OCI-LY1 (cell line): ENCODE data around the gene RPS21.
"Not testable (repeated sequence)": the region's sequence is repeated elsewhere in the genome, so short reads cannot be mapped to it uniquely, and the experiment has no call there.

ENCODE experiments used
- H2AFZ ChIP-seq: fragments of 200-600 bp; sonication (generic), shearing (Covaris generic); 2 replicates; pipeline ENCODE4 v1.6.0; 2014; ENCODE audit warnings: antibody characterized with exemption, mild to moderate bottlenecking, low read length
- H3F3A ChIP-seq: fragments of 200-600 bp; sonication (generic), shearing (Covaris generic); 2 replicates; pipeline ENCODE4 v1.6.0; 2014; ENCODE audit warnings: mild to moderate bottlenecking, antibody characterized with exemption, low read length, moderate library complexity; ENCODE audit not compliant: insufficient read depth
- H3K27ac ChIP-seq: fragments of 200-600 bp; sonication (generic); 2 replicates; pipeline ENCODE4 v1.5.1; 2014; ENCODE audit warnings: low read length, mixed run types, mild to moderate bottlenecking, low read depth; ENCODE audit not compliant: poor library complexity, severe bottlenecking
- H3K27me3 ChIP-seq: fragments of 200-600 bp; sonication (generic); 2 replicates; pipeline ENCODE4 v1.6.0; 2014; ENCODE audit warnings: antibody characterized with exemption, mild to moderate bottlenecking, low read length, moderate library complexity; ENCODE audit not compliant: insufficient read depth
- H3K36me3 ChIP-seq: fragments of 200-600 bp; sonication (generic); 2 replicates; pipeline ENCODE4 v1.6.1; 2014; ENCODE audit warnings: mild to moderate bottlenecking, antibody characterized with exemption, low read length, moderate library complexity, mixed read lengths; ENCODE audit not compliant: insufficient read depth
- H3K4me1 ChIP-seq: fragments of 200-600 bp; sonication (generic); 2 replicates; pipeline ENCODE4 v1.5.1; 2014; ENCODE audit warnings: mild to moderate bottlenecking, low read length, moderate library complexity; ENCODE audit not compliant: insufficient read depth, severe bottlenecking
- H3K4me2 ChIP-seq: fragments of 200-600 bp; sonication (generic), shearing (Covaris generic); 2 replicates; pipeline ENCODE4 v1.6.1; 2014; ENCODE audit warnings: low read length
- H3K4me3 ChIP-seq: fragments of 200-600 bp; sonication (generic); 2 replicates; pipeline ENCODE4 v1.5.1; 2014; ENCODE audit warnings: low read length, low read depth, mild to moderate bottlenecking, mixed read lengths; ENCODE audit not compliant: poor library complexity, severe bottlenecking
- H3K79me2 ChIP-seq: fragments of 200-600 bp; shearing (Covaris generic); 2 replicates; pipeline ENCODE4 v1.6.1; 2016; ENCODE audit warnings: mixed run types, low read length, mixed read lengths; ENCODE audit not compliant: insufficient read depth
- H3K9ac ChIP-seq: fragments of 200-600 bp; sonication (generic), shearing (Covaris generic); 2 replicates; pipeline ENCODE4 v1.6.1; 2014; ENCODE audit warnings: mild to moderate bottlenecking, low read length, mixed read lengths
- H3K9me2 ChIP-seq: fragments of 200-600 bp; sonication (generic), shearing (Covaris generic); 2 replicates; pipeline ENCODE4 v1.6.1; 2014; ENCODE audit warnings: low read depth, mild to moderate bottlenecking, low read length, mixed read lengths
- H3K9me3 ChIP-seq: fragments of 200-600 bp; shearing (Covaris generic); 2 replicates; pipeline ENCODE4 v1.6.1; 2014; ENCODE audit warnings: low read length, mixed read lengths
- H4K20me1 ChIP-seq: fragments of 200-600 bp; sonication (generic), shearing (Covaris generic); 2 replicates; pipeline ENCODE4 v1.6.0; 2016; ENCODE audit warnings: mild to moderate bottlenecking, low read length; ENCODE audit not compliant: insufficient read depth
- EZH2 ChIP-seq: fragments of 200-600 bp; sonication (generic), shearing (Covaris generic); IDR thresholded peaks from 2 replicates; pipeline ENCODE4 v1.8.0; 2017; ENCODE audit warnings: borderline replicate concordance, mixed run types, mild to moderate bottlenecking, antibody characterized with exemption, low read length, moderate library complexity, mixed read lengths
- TF ChIP-seq, protein P1 (sequence below): fragments of 200-600 bp; sonication (generic), shearing (Covaris generic); IDR thresholded peaks from 2 replicates; pipeline ENCODE4 v1.5.1; 2017; ENCODE audit warnings: mild to moderate bottlenecking, antibody characterized with exemption, low read length, moderate library complexity, mixed read lengths

The RPS21 gene

DNA sequence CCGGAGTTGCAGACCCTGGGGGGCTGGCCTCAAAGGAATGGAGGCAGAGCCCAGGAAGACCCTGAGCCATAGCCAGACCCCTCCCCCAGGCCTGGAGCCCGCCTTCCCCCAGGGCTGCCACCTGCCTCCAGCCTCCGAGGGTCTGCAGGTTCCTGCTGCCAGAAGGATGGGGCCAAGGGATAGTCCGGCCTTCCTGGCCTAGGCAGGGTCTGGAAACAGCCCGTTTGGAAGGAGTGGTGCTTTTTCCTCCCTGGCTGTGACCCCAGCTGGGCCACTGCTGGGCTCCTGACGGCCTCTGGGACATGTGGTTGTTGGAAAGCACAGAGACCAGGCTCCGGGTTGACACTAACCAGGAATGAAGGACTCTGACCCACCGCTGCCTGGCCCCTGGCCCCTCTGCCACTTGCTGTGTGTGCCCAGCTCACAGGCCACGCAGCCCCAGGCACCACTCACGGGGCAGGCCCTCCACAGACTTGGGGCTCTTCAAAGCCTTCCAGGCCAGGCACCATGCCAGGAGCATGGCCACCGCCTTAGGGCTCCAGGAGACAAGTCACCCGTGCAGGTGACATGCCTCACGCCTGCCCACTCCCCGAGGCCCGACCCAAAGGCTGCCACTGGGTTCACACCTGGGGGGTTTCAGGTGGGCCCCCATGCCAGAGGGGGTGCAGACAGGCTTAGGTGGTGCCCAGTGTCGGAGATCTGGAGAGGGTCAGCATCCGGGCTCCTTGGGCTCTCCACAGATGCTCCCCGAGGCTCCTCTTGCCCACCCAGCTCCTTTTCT is 15.9 kb upstream of the RPS21 start:
- Histone ChIP-seq H3F3A (no peaks in the 10 kb centered on the region), H3K27ac (no peak overlapping the region), H3K9me3 (no peaks in the 10 kb centered on the region), H3K4me3 (no peak overlapping the region), H3K4me1 (peaks cover 15% of the 10 kb centered on the region), H3K4me2 (no peak overlapping the region), H3K79me2 (no peaks in the 10 kb centered on the region), H3K27me3 (peaks cover 13% of the 10 kb centered on the region; the same call in 1 of the 2 replicates), H3K9me2 (no peaks in the 10 kb centered on the region), H3K9ac (no peak overlapping the region), H2AFZ (no peak overlapping the region), H4K20me1 (no peaks in the 10 kb centered on the region), H3K36me3 (no peaks in the 10 kb centered on the region)
- no peak for TF ChIP-seq EZH2
- TF ChIP-seq, protein P1, sequence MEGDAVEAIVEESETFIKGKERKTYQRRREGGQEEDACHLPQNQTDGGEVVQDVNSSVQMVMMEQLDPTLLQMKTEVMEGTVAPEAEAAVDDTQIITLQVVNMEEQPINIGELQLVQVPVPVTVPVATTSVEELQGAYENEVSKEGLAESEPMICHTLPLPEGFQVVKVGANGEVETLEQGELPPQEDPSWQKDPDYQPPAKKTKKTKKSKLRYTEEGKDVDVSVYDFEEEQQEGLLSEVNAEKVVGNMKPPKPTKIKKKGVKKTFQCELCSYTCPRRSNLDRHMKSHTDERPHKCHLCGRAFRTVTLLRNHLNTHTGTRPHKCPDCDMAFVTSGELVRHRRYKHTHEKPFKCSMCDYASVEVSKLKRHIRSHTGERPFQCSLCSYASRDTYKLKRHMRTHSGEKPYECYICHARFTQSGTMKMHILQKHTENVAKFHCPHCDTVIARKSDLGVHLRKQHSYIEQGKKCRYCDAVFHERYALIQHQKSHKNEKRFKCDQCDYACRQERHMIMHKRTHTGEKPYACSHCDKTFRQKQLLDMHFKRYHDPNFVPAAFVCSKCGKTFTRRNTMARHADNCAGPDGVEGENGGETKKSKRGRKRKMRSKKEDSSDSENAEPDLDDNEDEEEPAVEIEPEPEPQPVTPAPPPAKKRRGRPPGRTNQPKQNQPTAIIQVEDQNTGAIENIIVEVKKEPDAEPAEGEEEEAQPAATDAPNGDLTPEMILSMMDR: no peak

DNA sequence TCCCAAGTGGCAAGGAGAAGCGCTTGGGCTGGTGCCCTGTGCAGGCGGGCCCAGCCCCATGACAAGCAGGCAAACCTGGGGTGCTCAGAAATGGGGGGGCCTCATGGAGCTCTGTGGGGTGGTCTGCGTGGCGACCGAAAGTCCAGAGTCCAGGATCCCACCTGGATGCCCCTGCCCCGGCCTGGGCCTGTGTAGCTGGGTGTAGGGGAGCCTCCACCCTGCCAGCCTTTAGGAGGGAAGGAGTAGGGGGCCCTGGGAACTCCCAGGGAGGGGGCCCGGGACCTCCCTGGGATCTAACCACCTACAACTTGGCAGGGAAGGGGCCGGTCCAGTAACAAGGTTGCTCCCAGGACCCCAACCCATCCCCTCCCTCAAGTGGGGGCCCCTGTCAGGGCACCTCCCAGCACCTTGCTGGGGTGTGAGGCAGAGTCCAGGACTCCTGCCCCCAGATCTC is 15.3 kb upstream of the RPS21 start:
- H3K4me2 ChIP-seq: no peak overlapping the region
- H3K4me1 ChIP-seq: peaks cover 9% of the 10 kb centered on the region
- no peak overlapping the region for H3K27ac ChIP-seq
- no peaks in the 10 kb centered on the region for H3F3A ChIP-seq
- H3K9me3 ChIP-seq: no peaks in the 10 kb centered on the region
- H3K79me2 ChIP-seq: no peaks in the 10 kb centered on the region
- H3K36me3 ChIP-seq: no peaks in the 10 kb centered on the region
- no peak overlapping the region for H3K9ac ChIP-seq
- H2AFZ ChIP-seq: no peak overlapping the region
- no peaks in the 10 kb centered on the region for H3K9me2 ChIP-seq
- H3K4me3 ChIP-seq: no peak overlapping the region
- no peak for TF ChIP-seq EZH2
- TF ChIP-seq, protein P1: no peak
- H3K27me3 ChIP-seq: 0 out of 2 replicates have a peak, but pooled peaks cover 7% of the 10 kb centered on the region
- H4K20me1 ChIP-seq: no peaks in the 10 kb centered on the region

DNA sequence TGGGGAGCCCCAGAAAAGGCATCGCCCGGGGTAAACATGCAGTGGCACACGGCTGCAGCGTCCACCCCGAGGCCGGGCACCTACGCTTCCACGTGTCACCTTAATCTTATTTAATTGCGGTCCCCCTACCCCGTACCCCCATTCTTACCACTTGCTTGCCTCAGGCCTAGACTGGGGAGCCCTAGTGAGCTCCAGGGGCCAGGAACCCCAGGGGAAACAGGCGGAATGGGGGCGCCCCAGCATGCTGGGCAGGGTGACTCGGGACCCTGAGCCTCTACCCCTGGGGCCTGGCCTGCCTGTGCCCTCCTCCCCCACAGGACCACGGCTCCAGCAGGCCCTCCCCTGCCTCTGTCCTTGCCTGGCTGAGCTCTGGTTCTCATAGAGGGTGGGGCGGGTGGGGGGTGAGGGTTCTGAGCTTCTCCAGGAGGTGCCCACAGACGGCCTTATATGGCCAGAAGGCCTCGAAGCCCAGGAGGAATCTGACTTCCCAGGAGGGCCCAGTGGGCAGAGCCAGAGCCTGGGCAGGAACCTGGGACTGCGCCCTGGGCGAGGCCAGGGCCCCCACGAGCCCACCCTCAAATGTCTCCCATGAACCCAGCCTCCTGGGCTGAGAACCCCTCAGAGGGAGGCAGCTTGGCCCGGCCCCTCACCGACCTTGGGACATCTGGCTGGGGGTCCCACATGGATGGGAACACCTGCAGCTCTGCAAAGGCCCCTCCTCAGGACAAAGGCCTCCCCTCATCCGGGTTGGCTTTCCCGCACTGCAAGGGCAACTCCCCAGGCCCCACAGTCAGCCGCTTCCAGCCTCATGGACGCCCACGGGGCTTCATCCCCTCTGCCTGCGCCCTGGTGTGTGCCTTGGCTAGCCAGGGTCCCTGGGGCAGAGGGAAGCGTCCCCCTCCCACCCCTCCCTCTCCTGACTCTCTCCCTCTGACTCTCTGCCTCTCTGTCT is 14.6 kb upstream of the RPS21 start:
- Histone ChIP-seq H3K9me3 (no peaks in the 10 kb centered on the region), H3F3A (no peaks in the 10 kb centered on the region), H4K20me1 (no peaks in the 10 kb centered on the region), H3K9me2 (no peaks in the 10 kb centered on the region), H3K9ac (no peak overlapping the region), H3K4me3 (no peak overlapping the region), H3K4me2 (no peak overlapping the region), H3K27me3 (0 out of 2 replicates have a peak, but pooled peaks cover 5% of the 10 kb centered on the region), H3K4me1 (peaks cover 6% of the 10 kb centered on the region), H3K36me3 (no peaks in the 10 kb centered on the region), H2AFZ (no peak overlapping the region), H3K79me2 (no peaks in the 10 kb centered on the region), H3K27ac (no peak overlapping the region)
- no peak for TF ChIP-seq EZH2
- TF ChIP-seq, protein P1: no peak

DNA sequence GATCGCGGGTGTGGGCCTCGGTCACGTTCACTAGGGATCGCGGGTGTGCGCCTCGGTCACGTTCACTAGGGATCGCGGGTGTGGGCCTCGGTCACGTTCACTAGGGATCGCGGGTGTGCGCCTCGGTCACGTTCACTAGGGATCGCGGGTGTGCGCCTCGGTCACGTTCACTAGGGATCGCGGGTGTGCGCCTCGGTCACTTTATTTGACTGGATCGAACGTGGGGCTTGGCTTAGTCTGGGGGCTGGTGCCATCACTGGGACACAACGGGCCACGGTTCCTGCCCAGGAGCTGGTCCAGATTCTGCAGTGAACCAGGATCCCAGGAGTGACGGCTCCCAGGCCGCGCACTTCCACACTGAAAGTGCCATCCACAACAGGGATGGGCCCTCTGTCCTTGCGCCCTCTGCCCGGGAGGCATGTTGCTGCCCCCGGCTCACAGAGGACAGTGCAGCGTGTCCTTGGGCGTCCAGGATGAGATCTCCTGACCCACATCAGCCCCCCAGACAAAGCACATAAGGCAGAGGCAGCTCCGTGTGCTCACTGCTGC is 13.2 kb upstream of the RPS21 start:
- H4K20me1 ChIP-seq, H3F3A ChIP-seq, H3K4me2 ChIP-seq, H3K4me3 ChIP-seq, H3K27ac ChIP-seq, H3K9me2 ChIP-seq, H3K9ac ChIP-seq, H3K27me3 ChIP-seq, H3K9me3 ChIP-seq, H3K79me2 ChIP-seq, H3K36me3 ChIP-seq, H2AFZ ChIP-seq, H3K4me1 ChIP-seq: not testable (repeated sequence)
